Measurements from ENCODE around the gene PRR20E.
"Not testable (repeated sequence)": the region's sequence is repeated elsewhere in the genome, so short reads cannot be mapped to it uniquely, and the experiment has no call there.

The PRR20E gene

GRCh38 chr13:57166897-57167296, at the start of gene PRR20E:
TSS of gene PRR20E (plus strand) at chr13:57167197. CDS start at chr13:57167584, 387 bp downstream.
- not testable (repeated sequence) for DNase-seq

GRCh38 chr13:57123681-57124080, 43.3 kb upstream of the PRR20E start:
- DNase-seq, result no peak

GRCh38 chr13:57128909-57129308, 38.1 kb upstream of the PRR20E start:
- DNase-seq, result no peak

GRCh38 chr13:57136093-57136492, 30.9 kb upstream of the PRR20E start:
- no peak for DNase-seq

- no peak for DNase-seq
Measured at GRCh38 chr13:57137585-57137984, 29.4 kb upstream of the PRR20E start.

GRCh38 chr13:57138988-57139387, 28.0 kb upstream of the PRR20E start:
- DNase-seq, result no peak

GRCh38 chr13:57139781-57140180, 27.2 kb upstream of the PRR20E start:
- DNase-seq, result not testable (repeated sequence)

- DNase-seq, result not testable (repeated sequence)
Measured at GRCh38 chr13:57140235-57140968, 26.6 kb upstream of the PRR20E start, which contains the start of gene PRR20A. TSS of gene PRR20A (plus strand) at chr13:57140918. CDS start at chr13:57141305, 387 bp downstream.

GRCh38 chr13:57147188-57147587, 19.8 kb upstream of the PRR20E start, which contains the start of gene PRR20B:
TSS of gene PRR20B (plus strand) at chr13:57147488. CDS start at chr13:57147875, 387 bp downstream.
- DNase-seq, result not testable (repeated sequence)

- not testable (repeated sequence) for DNase-seq
Measured at GRCh38 chr13:57148106-57148505, 18.9 kb upstream of the PRR20E start.

GRCh38 chr13:57153761-57154160, 13.2 kb upstream of the PRR20E start, which contains the start of gene PRR20C:
TSS of gene PRR20C (plus strand) at chr13:57154061. CDS start at chr13:57154448, 387 bp downstream.
- not testable (repeated sequence) for DNase-seq

- DNase-seq, result not testable (repeated sequence)
Measured at GRCh38 chr13:57160332-57160731, 6.7 kb upstream of the PRR20E start, which contains the start of gene PRR20D. TSS of gene PRR20D (plus strand) at chr13:57160632. CDS start at chr13:57161019, 387 bp downstream.

GRCh38 chr13:57191667-57192066, 24.7 kb downstream of the PRR20E start:
- no peak for DNase-seq

- no peak for DNase-seq
Measured at GRCh38 chr13:57212989-57213388, 46.0 kb downstream of the PRR20E start.

All from NCI-H226 (cell line).